HS-27A (cell line): ENCODE results near the gene DIO3.

Experiments used
- DNase-seq: peaks from one replicate; pipeline ENCODE4 v3.0.0-alpha.2; 2012; ENCODE audit warnings: low read depth, missing footprints

The DIO3 gene

GRCh38 chr14:101598571-101599233 is 37.4 kb downstream of the DIO3 start:
- DNase-seq: no peak

- no peak for DNase-seq
Observed at GRCh38 chr14:101599234-101599885, 38.1 kb downstream of the DIO3 start.

- DNase-seq: no peak
Observed at GRCh38 chr14:101600336-101600890, 39.1 kb downstream of the DIO3 start.

- DNase-seq: no peak
Observed at GRCh38 chr14:101600891-101601605, 39.8 kb downstream of the DIO3 start.

- no peak for DNase-seq
Observed at GRCh38 chr14:101601606-101602465, 40.5 kb downstream of the DIO3 start.

- no peak for DNase-seq
Observed at GRCh38 chr14:101602466-101602840, 41.2 kb downstream of the DIO3 start.

GRCh38 chr14:101603096-101603495 is 41.8 kb downstream of the DIO3 start:
- DNase-seq: no peak

- no peak for DNase-seq
Observed at GRCh38 chr14:101604228-101604934, 43.1 kb downstream of the DIO3 start.

- DNase-seq: no peak
Observed at GRCh38 chr14:101604935-101605780, 43.9 kb downstream of the DIO3 start.

GRCh38 chr14:101605836-101606235 is 44.5 kb downstream of the DIO3 start:
- DNase-seq: no peak
